Keratinocyte (primary cell): ENCODE results near the gene MSL1. TPM values are rescaled to one million over a fixed set of nuclear protein-coding genes. Genes with fewer than 3 reads are reported as not detected.

Experiments used
- DNase-seq: peaks from one replicate; pipeline ENCODE4 v3.0.0-alpha.2; 2011; ENCODE audit warnings: low read depth, missing footprints, low spot score
- FAIRE-seq: peaks from 2 replicates; lab custom pipeline; 2011; peaks lifted over from hg19 to GRCh38; lab: Jason Lieb, UNC
- H2AFZ ChIP-seq: 2 replicates; pipeline ENCODE4 v1.6.0; 2012; ENCODE audit warnings: low read length, control low read depth, inconsistent platforms; ENCODE audit not compliant: control insufficient read depth
- H3K27ac ChIP-seq: 2 replicates; pipeline ENCODE4 v1.5.1; 2011; ENCODE audit warnings: low read length; ENCODE audit not compliant: control insufficient read depth, insufficient read depth
- H3K27me3 ChIP-seq: 3 replicates; pipeline ENCODE4 v1.6.0; 2011; ENCODE audit warnings: low read length; ENCODE audit not compliant: control insufficient read depth, insufficient read depth; ENCODE audit errors: extremely low read depth
- H3K36me3 ChIP-seq, 2 experiments: 2 replicates in 1 of 2; 3 replicates in 1 of 2; pipeline ENCODE4 v1.5.1; 2011; ENCODE audit warnings: low read length in 2 of 2, mild to moderate bottlenecking in 1 of 2; ENCODE audit not compliant: control insufficient read depth in 2 of 2, insufficient read depth in 2 of 2; ENCODE audit errors: extremely low read depth in 1 of 2
- H3K4me1 ChIP-seq: 3 replicates; pipeline ENCODE4 v1.5.1; 2011; ENCODE audit warnings: low read length; ENCODE audit not compliant: control insufficient read depth, insufficient read depth; ENCODE audit errors: extremely low read depth
- H3K4me2 ChIP-seq: 3 replicates; pipeline ENCODE4 v1.6.0; 2011; ENCODE audit warnings: low read depth, low read length; ENCODE audit not compliant: control insufficient read depth, insufficient read depth; ENCODE audit errors: extremely low read depth
- H3K4me3 ChIP-seq, 3 experiments: fragments of 200-600 bp in 1 of 3; sonication (generic) in 1 of 3; 2 replicates in 2 of 3; 3 replicates in 1 of 3; pipeline ENCODE4 v1.5.1; 2011 to 2016; ENCODE audit warnings: low read length in 3 of 3, mild to moderate bottlenecking in 3 of 3, control low read depth in 2 of 3, inconsistent platforms in 1 of 3, low read depth in 1 of 3, mixed read lengths in 1 of 3, mixed run types in 1 of 3, moderate library complexity in 1 of 3; ENCODE audit not compliant: control insufficient read depth in 2 of 3, insufficient read depth in 2 of 3; ENCODE audit errors: extremely low read depth in 1 of 3
- H3K79me2 ChIP-seq: 2 replicates; pipeline ENCODE4 v1.6.0; 2012; ENCODE audit warnings: low read length; ENCODE audit not compliant: control insufficient read depth, insufficient read depth
- H3K9ac ChIP-seq: 3 replicates; pipeline ENCODE4 v1.6.0; 2011; ENCODE audit warnings: low read length; ENCODE audit not compliant: control insufficient read depth, insufficient read depth; ENCODE audit errors: extremely low read depth
- H3K9me1 ChIP-seq: 3 replicates; pipeline ENCODE4 v1.6.0; 2011; ENCODE audit warnings: low read length; ENCODE audit not compliant: control insufficient read depth, insufficient read depth; ENCODE audit errors: extremely low read depth
- H3K9me3 ChIP-seq: 2 replicates; pipeline ENCODE4 v1.5.1; 2012; ENCODE audit warnings: low read depth, low read length; ENCODE audit not compliant: control insufficient read depth
- H4K20me1 ChIP-seq: 3 replicates; pipeline ENCODE4 v1.6.0; 2011; ENCODE audit warnings: low read length; ENCODE audit not compliant: control insufficient read depth, insufficient read depth; ENCODE audit errors: extremely low read depth
- EZH2 ChIP-seq: IDR thresholded peaks from one replicate; pipeline ENCODE4 v1.6.1; 2012; ENCODE audit warnings: inconsistent platforms, mild to moderate bottlenecking, low read length, moderate library complexity
- dilution Hi-C: fragments of 300-500 bp; cut with MboI; formaldehyde crosslinking; loops from one replicate; pipeline ENCODE4 v1.7.0; 2020; ENCODE audit warnings: low sequenced_read_pairs; ENCODE audit not compliant: extremely low pct_ligation_motif_present
- polyA plus RNA-seq, 5 experiments: library from polyadenylated mRNA; depleted of rRNA in 3 of 5; stranded (reverse) in 3 of 5; stranded (forward) in 1 of 5; unstranded in 1 of 5; fragments of >200 nt; gene quantifications; 1 replicate in 1 of 5; 2 replicates in 3 of 5; 3 replicates in 1 of 5; pipeline versions ENCODE4 v1.2.1 to v1.2.3, GENCODE V29; 2011 to 2012; ENCODE audit warnings: missing spikeins in 2 of 5, low read depth in 1 of 5, low replicate concordance in 1 of 5
- TF ChIP-seq, protein P1 (sequence below), 3 experiments: IDR thresholded peaks in 1 of 3; conservative IDR thresholded peaks in 1 of 3; optimal IDR thresholded peaks in 1 of 3; 2 replicates in 2 of 3; 3 replicates in 1 of 3; pipeline versions ENCODE3 to v1.5.1; 2011; ENCODE audit warnings: low read length in 3 of 3, mild to moderate bottlenecking in 3 of 3, moderate library complexity in 2 of 3, control low read depth in 1 of 3, inconsistent platforms in 1 of 3; ENCODE audit not compliant: insufficient read depth in 2 of 3; ENCODE audit errors: extremely low read depth in 1 of 3

The MSL1 gene
- polyA plus RNA-seq, 1 donor (not counting 4 experiments of a cell fraction or from before 2014, with no cell fraction given) = 66.8 TPM

DNA sequence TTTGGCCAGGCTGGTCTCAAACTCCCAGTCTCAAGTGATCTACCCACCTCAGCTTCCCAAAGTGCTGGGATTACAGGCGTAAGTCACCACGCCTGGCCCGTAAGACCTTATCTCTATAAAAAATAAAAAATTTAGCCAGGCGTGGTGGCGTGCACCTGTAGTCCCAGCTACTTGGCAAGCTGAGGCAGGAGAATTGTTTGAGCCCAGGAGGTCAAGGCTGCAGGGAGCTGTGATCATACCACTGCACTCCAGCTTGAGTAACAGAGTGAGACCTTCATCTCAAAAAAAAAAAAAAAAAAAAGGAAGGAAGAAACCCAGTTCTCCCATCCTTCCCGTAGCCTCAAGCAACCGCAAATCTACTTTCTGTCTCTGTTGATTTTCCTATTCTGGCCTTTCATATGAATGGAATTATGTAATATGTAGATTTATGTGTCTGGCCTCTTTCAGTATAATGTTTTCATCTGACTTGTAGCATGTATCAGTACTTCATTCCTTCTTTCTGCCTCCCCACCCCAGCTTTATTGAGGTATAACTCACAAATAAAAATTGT is 29.7 kb downstream of the MSL1 start:
- DNase-seq (no peak), FAIRE-seq (no peak)
- Histone ChIP-seq H3K9me1 (no peaks in the 10 kb centered on the region), H3K4me2 (no peak overlapping the region), H4K20me1 (no peaks in the 10 kb centered on the region), H3K36me3 (peaks cover 19 to 34% of the 10 kb centered on the region in 2 experiments), H3K4me1 (no peaks in the 10 kb centered on the region), H3K27ac (no peak overlapping the region), H2AFZ (no peak overlapping the region), H3K4me3 (no peak overlapping the region), H3K9ac (no peak overlapping the region), H3K79me2 (peaks cover 54% of the 10 kb centered on the region), H3K9me3 (no peaks in the 10 kb centered on the region), H3K27me3 (no peaks in the 10 kb centered on the region)
- dilution Hi-C loops = no loop called here
- TF ChIP-seq EZH2 = no peak
- TF ChIP-seq, protein P1, sequence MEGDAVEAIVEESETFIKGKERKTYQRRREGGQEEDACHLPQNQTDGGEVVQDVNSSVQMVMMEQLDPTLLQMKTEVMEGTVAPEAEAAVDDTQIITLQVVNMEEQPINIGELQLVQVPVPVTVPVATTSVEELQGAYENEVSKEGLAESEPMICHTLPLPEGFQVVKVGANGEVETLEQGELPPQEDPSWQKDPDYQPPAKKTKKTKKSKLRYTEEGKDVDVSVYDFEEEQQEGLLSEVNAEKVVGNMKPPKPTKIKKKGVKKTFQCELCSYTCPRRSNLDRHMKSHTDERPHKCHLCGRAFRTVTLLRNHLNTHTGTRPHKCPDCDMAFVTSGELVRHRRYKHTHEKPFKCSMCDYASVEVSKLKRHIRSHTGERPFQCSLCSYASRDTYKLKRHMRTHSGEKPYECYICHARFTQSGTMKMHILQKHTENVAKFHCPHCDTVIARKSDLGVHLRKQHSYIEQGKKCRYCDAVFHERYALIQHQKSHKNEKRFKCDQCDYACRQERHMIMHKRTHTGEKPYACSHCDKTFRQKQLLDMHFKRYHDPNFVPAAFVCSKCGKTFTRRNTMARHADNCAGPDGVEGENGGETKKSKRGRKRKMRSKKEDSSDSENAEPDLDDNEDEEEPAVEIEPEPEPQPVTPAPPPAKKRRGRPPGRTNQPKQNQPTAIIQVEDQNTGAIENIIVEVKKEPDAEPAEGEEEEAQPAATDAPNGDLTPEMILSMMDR (optimal IDR thresholded peaks at IDR 0.05 in 1 of 3, IDR thresholded peaks at IDR 0.05 in 1 of 3, conservative IDR thresholded peaks at IDR 0.05 in 1 of 3; ENCODE audit: extremely low read depth in 1 of 3, insufficient read depth in 2 of 3, low read length in 3 of 3) = no peak

DNA sequence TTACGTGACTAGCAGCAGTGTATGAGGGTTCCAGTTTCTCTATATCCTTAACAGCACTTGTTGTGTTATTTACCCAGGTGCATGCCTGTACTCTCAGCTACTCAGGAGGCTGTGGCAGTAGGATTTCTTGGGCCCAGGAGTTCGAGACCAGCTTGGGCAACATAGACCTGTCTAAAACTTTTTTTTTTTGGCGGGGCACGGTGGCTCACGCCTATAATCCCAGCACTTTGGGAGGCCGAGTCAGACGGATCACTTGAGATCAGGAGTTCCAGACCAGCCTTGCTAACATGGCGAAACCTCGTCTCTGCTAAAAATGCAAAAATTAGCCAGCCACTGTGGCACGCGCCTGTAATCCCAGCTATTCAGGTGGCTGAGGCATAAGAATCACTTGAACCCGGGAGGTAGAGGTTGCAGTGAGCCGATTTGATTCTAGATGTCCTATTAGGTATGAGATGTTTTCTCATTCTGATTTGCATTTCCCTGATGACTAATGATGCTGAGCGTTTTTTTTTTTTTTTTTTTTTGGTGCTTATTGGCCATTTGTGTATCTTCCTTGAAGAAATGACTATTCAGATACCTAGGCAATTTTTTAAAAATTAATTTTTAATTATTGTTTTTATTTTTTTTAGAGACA is 31.9 kb downstream of the MSL1 start:
- Histone ChIP-seq H3K27ac (no peak overlapping the region), H3K9me3 (no peaks in the 10 kb centered on the region), H3K27me3 (no peaks in the 10 kb centered on the region), H3K9ac (no peak overlapping the region), H3K4me3 (no peak overlapping the region), H2AFZ (no peak overlapping the region), H3K4me2 (no peak overlapping the region), H4K20me1 (no peaks in the 10 kb centered on the region), H3K79me2 (peaks cover 47% of the 10 kb centered on the region), H3K4me1 (no peaks in the 10 kb centered on the region), H3K9me1 (no peaks in the 10 kb centered on the region), H3K36me3 (peaks cover 11 to 28% of the 10 kb centered on the region in 2 experiments)
- dilution Hi-C loops = no loop called here
- TF ChIP-seq, protein P1 (optimal IDR thresholded peaks at IDR 0.05 in 1 of 3, IDR thresholded peaks at IDR 0.05 in 1 of 3, conservative IDR thresholded peaks at IDR 0.05 in 1 of 3; ENCODE audit: extremely low read depth in 1 of 3, insufficient read depth in 2 of 3, low read length in 3 of 3) = no peak
- no peak for TF ChIP-seq EZH2
- FAIRE-seq (no peak), DNase-seq (no peak)
